ENCODE results near the gene GABBR2.

Gene GABBR2

GRCh38 chr9:98708933-98709911 lies at the start of gene GABBR2:
GABBR2 (minus strand) TSS chr9:98708935; CDS start chr9:98708737, 198 bp downstream.
- no peak for DNase-seq

GRCh38 chr9:98755006-98755618 lies 46.4 kb upstream of the GABBR2 start:
- no peak for DNase-seq

GRCh38 chr9:98751210-98751609 lies 42.5 kb upstream of the GABBR2 start:
- no peak for DNase-seq

- DNase-seq, result no peak
These were observed 41.8 kb upstream of the GABBR2 start for GRCh38 chr9:98750364-98751060.

- no peak for DNase-seq
These were observed 38.7 kb upstream of the GABBR2 start for GRCh38 chr9:98747476-98747875.

GRCh38 chr9:98745470-98745869 lies 36.7 kb upstream of the GABBR2 start:
- DNase-seq, result no peak

GRCh38 chr9:98743818-98744611 lies 35.3 kb upstream of the GABBR2 start:
- no peak for DNase-seq

GRCh38 chr9:98743329-98743728 lies 34.6 kb upstream of the GABBR2 start:
- DNase-seq, result no peak

GRCh38 chr9:98742325-98743280 lies 33.9 kb upstream of the GABBR2 start:
- DNase-seq, result no peak

- no peak for DNase-seq
These were observed 31.6 kb upstream of the GABBR2 start for GRCh38 chr9:98740226-98740881.

GRCh38 chr9:98738741-98739140 lies 30.0 kb upstream of the GABBR2 start:
- no peak for DNase-seq

- no peak for DNase-seq
These were observed 27.5 kb upstream of the GABBR2 start for GRCh38 chr9:98736226-98736625.

GRCh38 chr9:98732801-98733200 lies 24.1 kb upstream of the GABBR2 start:
- DNase-seq, result no peak

- DNase-seq, result no peak
These were observed 23.4 kb upstream of the GABBR2 start for GRCh38 chr9:98732091-98732490.

- no peak for DNase-seq
These were observed 22.1 kb upstream of the GABBR2 start for GRCh38 chr9:98730871-98731270.

- DNase-seq, result no peak
These were observed 19.8 kb upstream of the GABBR2 start for GRCh38 chr9:98728500-98728899.

GRCh38 chr9:98727428-98727827 lies 18.7 kb upstream of the GABBR2 start:
- no peak for DNase-seq

- no peak for DNase-seq
These were observed 18.0 kb upstream of the GABBR2 start for GRCh38 chr9:98726735-98727134.

GRCh38 chr9:98724810-98725530 lies 16.2 kb upstream of the GABBR2 start:
- DNase-seq, result no peak

- no peak for DNase-seq
These were observed 12.9 kb upstream of the GABBR2 start for GRCh38 chr9:98721643-98722042.
